NCI-H69 (cell line): ENCODE results near the gene APOBEC2.
"Not testable (repeated sequence)": the region's sequence is repeated elsewhere in the genome, so short reads cannot be mapped to it uniquely, and the experiment has no call there.

Experiments used
- DNase-seq: peaks from one replicate; lab custom pipeline; 2025; lab: John Stamatoyannopoulos, UW

Gene APOBEC2

DNA sequence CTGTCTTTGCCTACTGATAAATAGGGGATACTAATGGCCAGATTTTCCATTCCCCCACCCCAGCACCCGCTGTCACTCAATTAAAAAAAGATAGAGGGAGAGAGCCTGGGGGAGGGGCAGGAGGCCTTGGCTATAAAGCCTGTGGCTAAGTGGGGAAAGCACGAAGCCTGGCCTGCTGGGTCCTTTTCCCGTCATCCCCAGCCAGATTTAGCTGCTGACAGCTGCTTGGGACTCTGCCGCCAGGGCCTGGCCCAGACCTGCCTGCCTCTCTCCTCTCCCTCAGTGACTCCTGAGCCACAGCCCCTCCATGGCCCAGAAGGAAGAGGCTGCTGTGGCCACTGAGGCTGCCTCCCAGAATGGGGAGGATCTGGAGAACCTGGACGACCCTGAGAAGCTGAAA, at the start of gene APOBEC2:
Gene APOBEC2 (plus strand): TSS at position 162 of the 400 bp plus-strand sequence. CDS start 146 bp downstream, at position 308.
- peak; percentile 14 for DNase-seq

DNA sequence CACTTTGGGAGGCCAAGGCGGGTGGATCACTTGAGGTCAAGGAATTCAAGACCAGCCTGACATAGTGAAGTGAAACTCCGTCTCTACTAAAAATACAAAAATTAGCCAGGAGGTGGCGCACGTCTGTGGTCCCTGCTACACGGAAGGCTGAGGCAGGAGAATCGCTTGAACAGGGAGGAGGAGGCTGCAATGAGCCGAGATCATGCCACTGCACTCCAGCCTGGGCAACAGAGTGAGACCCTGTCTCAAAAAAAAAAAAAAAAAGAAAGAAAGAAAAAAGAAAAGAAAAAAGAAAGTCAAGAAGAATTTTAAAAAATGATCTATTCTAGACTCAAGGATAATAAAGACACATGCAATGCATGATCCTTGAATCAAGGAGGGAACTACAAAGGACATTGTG, 46.8 kb upstream of the APOBEC2 start:
- DNase-seq: peak; percentile 76

DNA sequence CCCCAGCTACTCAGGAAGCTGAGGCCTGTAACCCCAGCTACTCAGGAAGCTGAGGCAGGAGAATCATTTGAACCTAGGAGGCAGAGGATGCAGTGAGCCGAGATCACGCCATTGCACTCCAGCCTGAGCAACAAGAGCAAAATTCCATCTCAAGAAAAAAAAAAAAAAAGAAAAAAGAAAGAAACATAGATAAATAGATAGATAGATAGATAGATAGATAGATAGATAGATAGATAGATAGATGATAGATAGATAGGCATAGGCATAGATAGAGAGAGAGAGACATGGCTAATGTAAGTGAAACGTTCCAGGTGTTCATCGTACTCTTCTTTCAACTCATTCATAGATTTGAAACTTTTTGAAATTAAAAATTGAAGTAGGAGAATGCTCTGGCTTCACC, 46.0 kb upstream of the APOBEC2 start:
- not testable (repeated sequence) for DNase-seq

DNA sequence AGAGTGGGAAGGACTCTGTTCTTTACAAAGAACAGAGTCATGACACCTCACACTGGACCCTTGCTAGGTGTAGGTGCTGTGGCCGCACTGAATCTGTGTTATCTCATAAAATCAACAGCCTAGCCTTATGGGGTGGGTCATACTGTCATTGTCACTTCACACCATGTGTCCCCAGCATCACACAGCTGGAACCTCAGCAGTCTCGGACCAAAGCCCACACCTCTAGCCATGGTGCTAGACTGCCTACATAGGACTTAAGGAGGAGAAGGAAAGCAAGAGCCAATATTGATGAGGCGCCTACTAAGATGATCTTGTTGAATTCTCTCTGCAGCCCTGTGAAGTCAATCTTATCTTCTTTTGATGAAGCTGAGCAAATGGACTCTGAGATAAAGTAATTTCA, 45.0 kb upstream of the APOBEC2 start:
- DNase-seq: no peak

DNA sequence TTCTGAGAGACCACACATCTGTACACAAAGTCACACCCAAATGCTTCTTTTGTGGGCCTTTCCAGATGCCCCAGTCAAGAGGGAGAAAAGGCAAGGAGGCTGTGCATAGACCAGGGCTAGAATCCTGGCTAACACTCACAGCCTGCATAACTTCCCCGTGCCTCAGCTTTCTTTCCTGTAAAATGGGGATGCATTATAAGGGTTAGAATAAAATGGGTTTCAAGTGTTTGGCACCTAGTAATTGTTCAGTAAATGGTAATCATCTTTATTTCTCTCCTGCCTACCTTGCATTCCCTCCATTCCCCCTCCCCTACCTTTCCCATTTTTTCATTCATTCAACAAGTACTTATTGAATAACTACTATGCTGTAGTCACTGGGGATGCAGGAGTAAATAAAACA, 43.3 kb upstream of the APOBEC2 start:
- DNase-seq: no peak

DNA sequence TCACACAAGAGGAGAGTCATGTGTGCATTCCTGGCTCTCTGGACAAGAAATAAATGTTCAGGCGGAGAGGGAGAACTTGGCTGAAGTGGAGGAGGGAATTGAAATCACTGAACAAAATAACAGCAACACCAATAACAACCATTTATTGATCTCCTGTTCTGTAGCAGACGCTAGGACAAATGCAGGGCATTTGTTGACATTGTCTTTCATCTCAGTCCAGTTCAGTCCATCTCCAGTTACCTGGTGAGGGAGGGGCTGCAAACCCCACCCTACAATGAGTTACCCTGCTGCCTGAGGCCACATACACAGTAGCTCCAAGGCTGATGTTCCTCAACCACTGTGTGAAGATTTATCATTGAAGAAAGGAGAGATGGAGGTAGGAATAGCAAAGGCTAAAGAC, 41.3 kb upstream of the APOBEC2 start:
- DNase-seq: no peak

DNA sequence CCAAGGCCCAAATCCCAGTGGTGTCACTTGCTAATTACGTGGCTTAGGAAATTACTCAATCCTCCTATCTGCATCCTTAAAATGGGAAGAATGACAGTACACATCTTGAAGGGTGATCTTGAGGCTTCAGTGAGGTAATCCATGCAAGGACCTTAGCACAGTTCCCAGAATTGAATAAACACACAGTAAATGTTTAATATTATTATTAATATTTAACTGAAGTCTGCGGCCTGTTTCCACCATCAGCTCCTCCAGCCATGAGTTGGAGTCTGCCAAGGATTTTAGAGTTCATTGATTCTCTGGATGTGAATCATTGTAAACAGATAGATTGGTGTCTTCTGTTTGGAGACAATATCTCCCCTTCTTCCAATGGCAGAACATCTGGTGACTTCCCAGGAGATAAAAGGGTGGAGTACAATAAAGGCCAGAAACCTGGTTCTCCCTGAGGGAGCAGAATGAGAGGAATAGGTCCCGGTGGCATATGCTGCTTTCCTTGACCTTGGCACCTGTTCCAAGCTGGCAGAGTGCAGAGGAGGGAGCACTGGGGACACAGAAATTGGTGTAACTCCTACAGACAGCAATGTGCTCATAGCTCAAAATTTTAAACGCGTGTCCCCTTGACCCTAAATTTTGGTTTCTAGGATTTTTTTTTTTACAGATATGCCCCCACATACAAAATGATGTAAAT, 39.4 kb upstream of the APOBEC2 start:
- peak; percentile 87 for DNase-seq

DNA sequence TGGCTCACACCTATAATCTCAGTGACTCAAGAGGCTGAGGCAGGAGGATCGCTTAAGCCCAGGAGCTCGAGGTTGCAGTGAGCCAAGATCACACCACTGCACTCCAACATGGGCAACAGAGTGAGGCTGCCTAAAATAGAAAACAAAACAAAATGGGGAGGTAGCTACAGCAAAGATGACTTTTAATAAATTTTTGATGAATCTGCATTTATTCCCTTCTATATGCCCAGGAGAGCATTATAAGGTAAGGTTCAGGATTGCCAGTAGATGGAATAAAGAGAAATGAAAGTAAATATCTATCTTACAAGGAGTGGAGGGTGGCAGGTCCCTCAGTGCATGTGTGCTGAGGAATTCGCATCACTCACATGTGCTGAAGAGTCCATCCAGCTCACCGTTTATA, 38.2 kb upstream of the APOBEC2 start:
- no peak for DNase-seq

DNA sequence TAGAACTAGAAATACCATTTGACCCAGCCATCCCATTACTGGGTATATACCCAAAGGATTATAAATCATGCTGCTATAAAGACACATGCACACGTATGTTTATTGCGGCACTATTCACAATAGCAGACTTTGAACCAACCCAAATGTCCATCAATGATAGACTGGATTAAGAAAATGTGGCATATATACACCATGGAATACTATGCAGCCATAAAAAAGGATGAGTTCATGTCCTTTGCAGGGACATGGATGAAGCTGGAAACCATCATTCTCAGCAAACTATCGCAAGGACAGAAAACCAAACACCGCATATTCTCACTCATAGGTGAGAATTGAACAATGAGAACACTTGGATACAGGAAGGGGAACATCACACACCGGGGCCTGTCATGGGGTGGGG, 37.1 kb upstream of the APOBEC2 start:
- not testable (repeated sequence) for DNase-seq

DNA sequence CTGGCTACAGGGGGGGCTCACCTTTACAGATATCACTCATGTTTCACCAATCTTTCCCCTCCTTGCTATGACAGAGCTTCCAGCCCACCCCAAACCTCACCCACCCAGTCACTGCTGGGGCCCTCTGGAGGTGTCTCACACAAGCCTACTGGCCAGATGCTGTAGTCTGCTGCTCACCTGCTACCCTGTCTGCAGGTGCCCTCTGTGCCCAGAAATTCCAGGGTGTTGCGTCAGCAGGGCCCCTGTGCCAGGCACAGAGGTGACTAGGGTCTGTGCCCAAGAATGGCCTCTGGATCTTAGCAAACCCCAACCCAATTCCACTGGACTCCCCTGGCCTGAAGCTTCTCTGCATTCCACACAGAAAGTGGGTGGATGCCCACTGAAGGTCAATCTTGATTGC, 35.3 kb upstream of the APOBEC2 start:
- peak; percentile 62 for DNase-seq

DNA sequence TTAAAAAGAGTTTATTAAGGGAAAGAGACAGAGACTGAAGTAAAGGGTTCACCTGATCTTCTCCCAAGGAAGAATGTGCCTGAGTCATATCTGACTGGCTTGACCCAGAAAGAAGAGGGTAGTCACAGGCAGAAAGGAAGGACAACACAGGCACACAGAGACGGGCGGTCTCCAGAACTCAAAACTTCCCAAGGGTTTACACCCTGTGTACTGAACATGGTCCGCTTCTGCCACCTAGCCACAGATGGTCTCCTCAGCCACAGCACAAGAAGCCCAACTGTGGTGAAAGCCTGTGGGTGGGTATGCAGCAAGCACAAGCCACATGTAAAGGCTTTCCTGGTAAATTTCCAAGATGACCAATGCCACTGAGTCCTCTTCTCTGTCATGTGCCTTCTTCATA, 31.2 kb upstream of the APOBEC2 start:
- DNase-seq: peak; percentile 78

DNA sequence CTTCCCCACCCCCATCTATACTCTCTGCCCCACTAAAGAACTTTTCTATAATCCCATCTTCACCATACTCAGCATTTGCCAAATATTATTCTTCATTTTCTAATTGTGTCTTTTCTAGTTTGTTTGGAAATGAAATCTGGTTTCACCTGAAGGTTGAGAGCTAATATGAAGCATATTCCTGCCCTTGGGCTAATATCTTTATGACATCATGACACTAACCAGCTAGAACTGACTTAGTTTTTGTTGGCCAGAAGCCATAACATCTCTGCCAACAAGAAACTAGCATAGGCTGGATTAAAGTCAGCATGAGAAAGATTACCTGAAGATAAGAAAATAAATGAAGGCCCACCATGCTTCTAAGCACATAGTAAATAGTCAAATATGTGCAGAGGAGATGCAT, 30.7 kb upstream of the APOBEC2 start:
- DNase-seq: peak; percentile 74

DNA sequence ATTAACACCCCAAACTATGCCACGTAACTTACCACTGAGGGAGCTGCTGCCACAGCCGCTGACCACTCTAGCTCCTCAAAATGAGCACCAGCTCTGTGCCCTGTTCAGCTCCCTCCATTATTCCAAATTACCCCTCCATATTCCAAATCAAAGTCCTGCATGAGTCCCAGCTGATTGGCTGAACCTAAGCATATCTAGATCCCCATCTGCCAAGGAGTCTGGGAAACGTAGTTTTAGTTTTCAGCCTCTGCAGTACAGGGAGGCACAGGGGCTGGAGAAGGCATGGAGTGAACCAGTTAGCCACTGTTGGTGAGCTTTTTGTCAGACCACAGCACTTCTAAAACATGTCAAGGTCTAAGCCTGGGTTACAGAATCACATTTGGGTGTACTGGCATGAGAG, 29.9 kb upstream of the APOBEC2 start:
- DNase-seq: peak; percentile 32

DNA sequence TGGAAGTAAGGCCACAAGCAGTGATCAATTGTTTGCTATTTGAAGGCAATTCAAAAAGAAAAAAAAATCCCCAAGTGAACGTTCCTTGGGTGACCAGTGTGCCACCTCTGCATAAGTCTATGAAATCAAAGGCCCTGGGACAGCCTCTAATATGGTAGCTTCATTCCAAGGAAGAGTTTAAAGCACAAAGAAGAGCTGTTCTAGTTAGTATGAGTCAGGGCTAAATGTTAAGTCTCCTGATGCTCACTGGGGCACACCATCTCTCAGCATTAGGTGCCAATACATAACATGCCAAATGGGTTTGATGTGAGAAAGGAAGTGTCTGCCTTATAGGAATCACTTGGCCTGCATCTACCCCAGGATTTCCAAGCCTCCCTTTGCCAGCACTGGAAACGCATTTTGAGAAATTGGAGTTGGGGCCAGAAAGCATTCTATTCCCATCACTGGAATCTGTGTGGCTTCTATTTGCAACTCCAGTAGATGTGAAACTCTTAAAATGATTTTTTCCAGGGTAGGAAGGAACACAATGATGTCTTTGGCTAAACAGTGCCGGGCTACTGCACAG, 27.0 kb upstream of the APOBEC2 start:
- DNase-seq: no peak

DNA sequence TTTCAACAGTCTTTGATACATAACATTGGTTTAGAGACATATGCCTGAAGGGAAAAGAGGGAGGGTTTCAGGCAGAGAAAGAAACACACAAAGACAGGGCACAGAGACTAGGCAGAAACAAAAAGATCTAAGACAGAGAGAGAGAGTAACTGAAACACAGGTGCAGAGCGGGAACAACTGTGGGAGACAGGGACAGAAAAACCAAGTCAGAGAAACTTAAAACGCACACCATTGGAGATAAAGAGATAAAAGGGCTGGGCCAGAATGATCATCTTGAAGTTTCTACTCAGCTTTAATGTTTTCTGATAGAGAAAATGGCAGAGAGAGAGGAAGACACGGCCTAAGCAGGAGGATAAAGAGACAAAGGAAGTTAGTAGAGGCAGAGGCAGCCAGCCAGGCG, 25.8 kb upstream of the APOBEC2 start:
- no peak for DNase-seq

DNA sequence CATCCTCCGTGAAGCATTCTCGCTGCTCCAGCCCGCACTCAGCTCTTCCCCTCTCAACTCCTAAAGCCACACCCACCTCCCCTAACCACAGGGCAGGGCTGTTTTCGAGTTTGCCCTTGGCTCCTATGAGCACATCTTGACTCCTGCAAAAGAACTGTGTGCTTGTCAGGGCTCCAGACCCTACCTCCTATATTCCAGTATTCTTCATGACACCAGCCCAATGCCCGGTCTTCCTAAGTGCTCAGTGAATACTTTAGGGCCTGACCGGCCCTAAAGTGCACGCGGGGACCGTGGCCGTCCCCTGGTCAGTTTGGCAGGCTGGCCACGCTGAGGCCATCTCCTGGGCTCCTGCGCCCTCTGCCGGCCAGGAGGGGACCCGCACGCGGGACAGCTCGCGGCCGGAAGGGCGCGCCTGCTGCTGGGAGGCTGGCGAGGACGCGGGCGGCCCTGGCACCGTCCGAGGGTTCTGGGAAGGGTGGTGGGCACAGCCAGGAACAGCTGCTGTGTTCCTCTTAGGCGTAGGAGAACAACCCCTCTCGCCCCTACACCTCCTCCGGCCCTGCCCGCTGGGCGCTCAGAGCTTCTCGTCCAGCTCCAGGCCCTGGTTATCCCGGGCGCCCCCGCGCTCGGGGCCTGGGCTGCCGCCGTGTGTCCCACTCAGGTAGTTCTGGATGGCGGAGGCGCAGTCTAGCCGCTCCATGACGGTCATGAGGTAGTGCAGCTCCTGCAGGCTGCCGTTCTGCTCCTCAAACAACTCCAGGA, 25.0 kb upstream of the APOBEC2 start:
- DNase-seq: peak; percentile 72

DNA sequence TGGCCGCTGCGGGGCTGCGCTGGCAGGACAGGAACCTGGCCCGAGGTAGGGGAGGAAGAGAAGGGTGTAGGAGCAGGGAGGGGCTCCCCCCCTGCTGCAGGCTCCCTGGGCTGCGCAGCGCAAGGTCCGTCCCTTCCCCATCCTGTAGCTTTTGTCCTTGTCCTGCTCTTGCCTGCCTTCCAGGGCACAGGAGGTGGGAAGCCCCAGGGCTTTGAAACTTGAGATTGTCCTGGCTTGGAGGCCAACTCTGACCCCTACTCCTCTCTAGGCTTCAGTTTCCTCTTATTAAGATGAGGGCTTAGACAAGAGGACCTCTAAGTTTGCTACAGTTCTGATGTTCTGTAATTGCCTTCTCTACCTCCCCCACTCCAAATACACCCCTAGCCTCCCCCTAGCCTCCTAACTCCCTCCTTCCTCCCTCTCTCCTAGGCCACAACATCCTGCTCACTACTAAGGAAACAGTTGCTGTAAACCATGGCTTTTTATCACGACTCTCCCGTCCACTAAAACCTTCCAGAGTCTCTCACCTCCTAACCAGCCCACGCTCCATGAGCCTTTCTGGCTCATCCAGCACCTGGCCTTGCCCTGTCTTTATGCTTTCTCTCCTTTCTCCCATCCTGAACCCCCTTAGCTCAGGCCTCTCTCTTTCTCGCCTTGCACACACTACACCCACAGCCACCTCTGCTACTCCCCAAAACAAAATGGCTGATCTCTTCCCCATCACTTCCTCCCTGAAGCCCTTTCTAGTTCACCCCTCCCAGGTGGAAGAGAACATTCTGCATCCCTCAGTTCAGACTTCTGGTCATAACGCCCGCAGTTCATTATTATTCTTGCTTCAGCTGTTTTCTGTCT, 24.2 kb upstream of the APOBEC2 start:
- DNase-seq: peak; percentile 52

DNA sequence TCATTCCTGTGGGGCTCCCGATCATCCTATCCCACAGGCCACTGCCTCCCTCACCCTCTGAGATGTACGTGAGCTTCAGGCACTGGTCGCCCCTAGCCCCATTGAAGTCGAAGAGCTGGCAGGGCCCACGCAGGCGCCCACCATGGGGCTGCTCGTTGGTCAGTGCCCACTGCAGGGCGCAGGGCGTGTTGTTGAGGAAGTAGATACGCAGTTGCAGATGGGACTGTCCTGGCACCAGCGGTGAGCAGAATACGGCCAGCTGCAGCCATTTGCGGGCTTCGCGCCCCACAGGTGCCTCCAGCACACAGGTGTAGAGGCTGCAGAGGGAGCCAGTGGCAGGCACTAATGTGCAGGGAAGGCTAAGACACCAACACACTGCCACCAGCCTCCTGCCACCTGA, 20.2 kb upstream of the APOBEC2 start:
- DNase-seq: no peak

DNA sequence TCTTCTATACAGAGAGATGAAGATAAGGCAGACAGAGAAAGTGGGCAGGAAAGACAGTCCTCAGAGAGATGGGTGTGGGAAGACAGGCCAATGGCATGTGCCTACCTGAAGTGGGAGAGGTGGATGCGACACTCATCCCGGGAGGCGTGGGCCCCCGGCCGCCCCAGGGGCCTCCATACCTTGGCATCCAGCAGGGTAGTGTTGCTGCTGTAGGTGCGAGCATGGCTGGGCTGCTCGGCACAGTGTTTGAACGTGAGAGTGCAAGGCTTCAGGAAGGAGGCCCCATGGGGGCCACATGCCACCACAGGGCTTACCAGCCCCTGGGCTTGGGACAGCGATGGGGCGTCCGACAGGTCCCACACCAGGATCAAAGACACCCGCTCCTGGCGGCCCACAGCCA, 19.2 kb upstream of the APOBEC2 start:
- no peak for DNase-seq

DNA sequence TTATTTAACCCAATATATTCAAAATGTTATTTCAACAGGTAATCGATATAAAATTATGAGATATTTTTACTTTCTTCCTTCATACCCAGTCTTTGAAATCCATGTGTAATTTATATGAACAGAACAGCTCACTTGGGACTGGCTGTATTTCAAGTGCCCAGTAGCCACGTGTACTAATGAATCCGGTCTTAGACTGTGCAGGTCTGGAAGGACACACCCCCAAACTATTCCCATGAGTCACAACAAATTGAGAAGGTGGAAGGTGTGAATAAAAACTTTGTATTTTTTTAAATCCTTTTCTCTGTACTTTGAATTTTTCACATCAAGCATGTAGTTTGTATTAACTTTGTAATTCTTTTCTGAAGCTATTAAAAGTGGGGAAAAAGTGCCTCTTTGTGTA, 16.8 kb upstream of the APOBEC2 start:
- DNase-seq: peak; percentile 12

DNA sequence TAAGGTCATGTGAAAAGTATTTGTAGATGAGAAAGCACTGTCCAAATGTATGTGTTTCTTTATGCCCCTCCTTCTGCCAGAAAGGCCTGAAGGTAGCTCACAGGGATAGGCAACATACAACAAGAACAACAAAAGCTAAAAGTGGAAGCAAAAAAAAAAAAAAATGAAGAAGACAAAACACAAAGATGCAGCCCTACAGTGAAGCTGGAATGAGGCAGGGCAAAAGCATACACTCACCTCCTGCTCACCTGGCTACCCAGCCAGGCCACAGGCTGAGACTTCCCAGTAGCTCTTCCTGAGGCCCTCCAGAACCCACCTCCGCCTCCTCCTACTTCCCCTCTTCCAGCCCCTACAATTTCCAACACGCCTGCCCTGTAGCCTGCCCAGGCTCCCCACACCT, 16.4 kb upstream of the APOBEC2 start:
- DNase-seq: no peak

DNA sequence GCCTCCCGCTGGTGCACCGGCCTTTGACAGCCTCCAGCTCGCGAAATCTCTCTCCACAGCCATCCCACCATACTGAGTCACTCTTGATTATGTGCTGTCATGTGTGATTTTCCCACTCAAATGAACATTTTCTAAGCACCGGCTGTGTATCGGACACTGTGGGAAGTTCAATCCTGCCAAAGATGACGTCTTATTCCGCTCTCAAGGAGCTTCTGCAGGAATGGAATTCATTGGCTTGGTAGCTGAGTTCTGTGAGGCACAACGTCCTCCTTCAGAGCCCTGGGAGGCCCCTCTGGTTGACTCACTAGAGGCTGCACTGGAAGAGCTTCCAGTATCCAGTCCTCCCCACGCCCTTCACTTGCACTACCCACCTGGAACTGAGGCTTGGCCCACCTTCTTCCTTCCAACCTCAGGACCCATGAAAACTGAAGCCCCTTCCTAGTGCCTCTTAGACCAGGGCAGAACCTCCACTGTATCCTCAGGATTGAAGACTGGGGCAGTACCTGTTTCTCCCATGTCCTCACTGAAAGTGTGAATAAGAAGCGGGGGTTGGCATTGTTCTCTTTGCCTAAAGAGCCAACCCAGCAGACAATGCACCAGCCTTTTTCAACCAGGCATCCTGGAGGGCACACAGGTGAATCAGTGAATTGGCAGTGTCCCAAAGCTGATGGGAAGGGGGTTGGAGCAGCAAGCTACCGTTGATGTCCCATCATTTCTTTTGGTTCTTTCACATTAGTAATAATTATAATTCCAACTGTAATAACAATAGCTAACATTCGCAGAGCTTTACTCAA, 15.7 kb upstream of the APOBEC2 start:
- peak; percentile 17 for DNase-seq
